ENCODE data around the gene SEPTIN3.
"Not testable (repeated sequence)": the region's sequence is repeated elsewhere in the genome, so short reads cannot be mapped to it uniquely, and the experiment has no call there.

SEPTIN3 gene

GRCh38 chr22:41943661-41944209 lies 25.5 kb upstream of the SEPTIN3 start:
- no peak for DNase-seq

- peak; percentile 92 for DNase-seq
These were observed 22.4 kb upstream of the SEPTIN3 start, which contains the start of gene CENPM for GRCh38 chr22:41946629-41947423. Gene CENPM (minus strand): TSS chr22:41947152. CDS start chr22:41947076, 76 bp downstream.

- no peak for DNase-seq
These were observed 21.7 kb upstream of the SEPTIN3 start for GRCh38 chr22:41947424-41948080.

DNA sequence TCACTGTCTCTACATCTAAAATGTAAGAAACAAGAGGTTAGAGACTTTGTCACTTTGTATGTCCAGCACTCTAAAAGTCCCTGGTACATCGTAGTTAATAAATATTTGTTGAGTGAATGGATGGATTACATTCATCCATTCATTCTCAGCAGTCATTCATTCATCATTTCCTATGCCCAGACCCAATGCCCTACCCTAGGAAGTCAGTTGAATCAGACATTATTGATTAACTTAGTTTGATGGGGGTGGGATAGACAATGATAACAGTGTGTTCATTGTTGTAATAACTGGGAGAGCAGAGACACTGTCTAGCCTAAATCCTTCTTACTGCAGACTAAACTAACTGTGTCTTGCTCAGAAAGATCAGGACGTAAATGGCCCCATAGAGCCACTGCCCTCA lies 21.1 kb upstream of the SEPTIN3 start:
- no peak for DNase-seq

DNA sequence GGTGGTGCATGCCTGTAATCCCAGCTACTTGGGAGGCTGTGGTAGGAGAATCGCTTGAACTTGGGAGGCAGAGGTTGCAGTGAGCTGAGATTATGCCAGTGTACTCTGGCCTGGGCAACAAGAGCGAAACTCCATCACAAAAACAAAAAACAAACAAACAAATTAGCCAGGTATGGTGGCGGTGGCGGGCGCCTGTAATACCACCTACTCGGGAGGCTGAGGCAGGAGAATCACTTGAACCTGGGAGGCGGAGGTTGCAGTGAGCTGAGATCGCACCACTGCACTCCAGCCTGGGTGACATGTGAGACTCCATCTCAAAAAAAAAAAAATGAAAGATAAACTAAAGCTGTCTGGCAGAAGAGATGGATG lies 20.3 kb upstream of the SEPTIN3 start:
- DNase-seq, result not testable (repeated sequence)

DNA sequence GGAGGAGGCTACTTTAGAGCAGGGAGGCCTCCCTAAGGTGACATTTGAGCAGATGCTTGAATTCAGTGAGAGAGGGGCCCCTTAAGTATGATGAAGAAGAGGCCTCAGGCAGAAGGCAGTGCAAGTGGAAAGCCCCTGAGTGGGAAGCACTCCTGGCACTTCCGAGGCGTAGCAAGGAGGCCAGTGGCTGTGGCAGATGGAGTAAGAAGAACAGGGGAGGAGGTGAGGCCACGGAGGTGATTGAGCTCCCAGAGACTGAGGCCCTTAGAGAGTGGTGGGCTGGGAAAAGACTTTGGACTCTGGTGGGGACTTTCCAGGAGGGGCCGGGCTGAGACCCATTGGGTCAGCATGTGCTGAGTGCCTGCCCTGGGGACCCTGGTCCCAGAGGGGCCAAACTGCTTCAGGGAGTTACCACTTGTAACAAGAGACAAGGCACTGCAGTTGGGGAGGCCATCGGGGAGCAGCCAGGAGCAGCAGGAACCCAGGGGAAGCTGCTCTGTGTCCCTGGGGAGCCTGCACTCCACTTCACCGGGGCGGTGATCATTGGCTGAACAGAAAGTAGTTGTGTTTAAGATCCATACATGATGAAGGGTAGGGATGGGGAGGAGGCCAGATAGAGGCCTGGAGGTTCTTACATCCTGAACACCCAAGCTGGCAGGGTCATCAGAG lies 19.8 kb upstream of the SEPTIN3 start:
- no peak for DNase-seq

DNA sequence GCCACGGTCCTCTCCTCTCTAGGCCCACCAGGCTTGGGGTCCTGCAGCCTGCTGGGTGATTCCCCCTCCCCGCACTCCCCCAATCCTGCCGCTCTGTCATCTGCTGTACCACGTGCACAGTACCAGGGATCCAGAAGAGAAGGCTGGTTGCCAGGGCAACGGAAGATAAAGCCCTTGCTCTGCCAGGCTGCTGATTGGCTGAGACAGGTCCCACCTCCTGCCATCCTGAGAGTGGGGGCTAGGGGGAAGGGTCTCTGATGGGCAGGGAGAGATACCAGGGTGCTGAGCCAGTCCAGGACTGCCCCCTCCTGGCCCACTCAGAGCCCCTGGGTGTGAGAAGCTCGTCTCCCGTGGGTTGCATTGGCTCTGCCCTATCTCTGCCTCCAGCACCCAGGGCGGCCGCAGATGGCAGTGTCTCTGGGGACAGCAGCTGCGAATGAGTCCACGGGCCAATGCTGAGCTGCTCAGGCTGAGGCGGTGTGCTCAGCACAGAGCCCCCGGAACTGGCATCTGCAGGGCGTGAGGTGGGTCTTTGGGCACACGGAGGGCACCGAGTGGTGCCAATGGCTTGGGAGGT lies 17.3 kb upstream of the SEPTIN3 start, which contains the start of gene SMIM45:
TSS of gene SMIM45 (plus strand) at position 253 of the 577 bp plus-strand sequence.
- peak; percentile 76 for DNase-seq

GRCh38 chr22:41952713-41953112 lies 16.5 kb upstream of the SEPTIN3 start:
- no peak for DNase-seq

DNA sequence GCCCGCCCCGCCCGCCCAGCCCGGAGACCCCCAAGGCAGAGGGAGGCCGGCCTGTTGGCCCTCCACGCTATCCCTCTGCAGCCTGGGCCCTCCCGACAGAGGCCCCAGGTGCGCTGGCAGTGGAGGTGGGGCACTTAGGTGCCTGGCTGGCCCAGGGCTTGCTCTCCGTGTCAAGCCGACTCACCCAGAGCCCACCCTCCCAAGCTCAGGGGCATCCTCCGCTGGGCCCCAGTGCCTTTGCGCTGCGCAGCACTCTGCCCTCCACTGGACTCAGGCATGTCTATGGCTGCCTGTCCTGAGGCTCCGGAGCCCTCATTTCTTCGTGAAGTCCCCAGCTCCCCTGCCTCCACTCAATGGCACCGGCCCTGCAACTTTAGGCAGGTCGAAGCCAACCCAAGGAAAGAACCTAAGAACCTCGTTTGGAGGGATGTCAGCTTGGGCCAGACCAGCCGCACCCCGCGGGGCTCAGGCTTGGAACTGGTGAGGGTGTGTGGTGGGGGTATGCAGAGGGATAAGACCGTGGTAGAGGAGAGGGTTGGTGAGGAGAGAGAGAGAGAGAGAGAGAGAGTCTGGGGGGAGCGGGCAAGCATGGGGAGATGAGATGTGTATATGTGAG lies 11.2 kb upstream of the SEPTIN3 start:
- no peak for DNase-seq

- DNase-seq, result no peak
These were observed 5.7 kb upstream of the SEPTIN3 start for GRCh38 chr22:41963453-41964111.

GRCh38 chr22:41964112-41964491 lies 5.1 kb upstream of the SEPTIN3 start:
- no peak for DNase-seq

DNA sequence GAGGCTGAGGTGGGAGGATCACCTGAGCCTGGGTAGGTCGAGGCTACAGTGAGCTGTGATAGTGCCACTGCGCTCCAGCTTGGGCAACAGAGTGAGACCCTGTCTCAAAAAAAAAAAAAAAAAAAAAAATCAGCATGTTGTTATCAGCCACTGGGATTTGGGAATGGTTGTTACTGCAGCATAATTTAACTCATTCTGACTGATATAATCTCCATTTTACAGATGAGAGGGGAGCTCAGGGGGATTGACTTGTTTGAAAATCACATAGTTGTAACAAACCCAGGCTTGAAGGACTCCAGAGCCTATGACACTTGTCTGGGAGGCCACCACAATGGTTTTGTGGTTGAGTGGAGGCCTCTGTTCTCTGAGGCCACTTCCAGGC lies 3.0 kb upstream of the SEPTIN3 start:
- no peak for DNase-seq

GRCh38 chr22:41966607-41967240 lies 2.5 kb upstream of the SEPTIN3 start:
- no peak for DNase-seq

DNA sequence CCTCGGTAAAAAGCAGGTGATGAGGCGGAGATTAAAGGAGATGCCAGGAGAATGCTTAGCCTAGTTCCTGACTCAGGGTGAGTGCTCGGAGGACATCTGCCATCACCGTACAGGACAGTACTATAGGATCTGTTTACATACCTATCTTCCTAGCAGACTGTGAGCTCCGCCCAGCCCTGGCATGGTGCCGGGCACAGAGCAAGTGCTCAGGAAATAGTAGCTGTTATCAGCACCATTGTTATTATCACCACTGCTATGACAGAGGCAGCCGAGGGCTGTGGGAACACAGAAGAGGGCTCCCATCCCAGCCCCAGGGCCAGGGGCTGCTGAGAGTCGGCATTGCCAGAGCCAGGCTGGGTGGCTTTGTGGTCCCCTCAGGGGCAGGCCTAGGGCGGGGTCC lies 642 bp upstream of the SEPTIN3 start:
- no peak for DNase-seq

DNA sequence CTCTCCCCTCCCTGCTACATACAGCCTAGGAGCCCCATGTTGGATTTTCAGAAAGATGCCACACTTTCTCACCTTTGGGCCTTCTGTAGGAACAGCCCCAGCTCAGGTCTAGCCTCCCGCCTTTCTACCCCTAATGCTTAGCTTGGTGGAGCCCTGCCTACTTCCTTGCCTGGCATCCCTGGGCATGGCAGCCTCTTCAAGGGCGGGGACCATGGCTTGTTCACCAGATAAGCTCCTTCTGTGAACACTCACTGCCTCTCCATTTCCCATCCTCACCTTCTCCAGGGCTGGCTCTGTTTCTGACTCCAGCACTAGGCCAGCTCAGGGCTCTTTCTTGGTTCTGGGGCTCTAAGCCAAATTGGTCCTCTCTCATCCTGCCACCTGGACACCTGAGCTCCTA lies 1.4 kb downstream of the SEPTIN3 start:
- DNase-seq, result no peak

DNA sequence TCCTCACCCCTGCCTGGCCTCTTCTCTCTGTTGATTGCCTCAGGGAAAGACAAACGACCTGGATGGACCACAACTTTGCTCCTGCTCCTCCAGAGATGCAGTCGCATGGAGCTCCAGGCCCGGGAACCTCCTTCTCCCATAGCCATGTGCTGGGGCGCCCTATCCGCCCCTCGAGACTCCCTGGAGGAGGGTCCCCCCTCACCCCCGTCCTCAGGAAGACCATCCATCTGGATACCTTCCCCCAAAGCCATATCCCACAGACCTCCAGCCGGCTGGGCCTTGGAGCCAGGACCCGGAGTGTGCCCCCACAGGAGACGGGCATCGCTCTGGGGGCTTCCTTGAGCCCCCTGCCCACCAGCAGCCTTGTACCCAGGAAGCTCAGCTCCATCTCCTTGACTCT lies 2.2 kb downstream of the SEPTIN3 start:
- DNase-seq, result no peak

GRCh38 chr22:41974691-41975290 lies 5.5 kb downstream of the SEPTIN3 start:
- no peak for DNase-seq

- DNase-seq, result no peak
These were observed 6.2 kb downstream of the SEPTIN3 start for GRCh38 chr22:41975299-41976069.

DNA sequence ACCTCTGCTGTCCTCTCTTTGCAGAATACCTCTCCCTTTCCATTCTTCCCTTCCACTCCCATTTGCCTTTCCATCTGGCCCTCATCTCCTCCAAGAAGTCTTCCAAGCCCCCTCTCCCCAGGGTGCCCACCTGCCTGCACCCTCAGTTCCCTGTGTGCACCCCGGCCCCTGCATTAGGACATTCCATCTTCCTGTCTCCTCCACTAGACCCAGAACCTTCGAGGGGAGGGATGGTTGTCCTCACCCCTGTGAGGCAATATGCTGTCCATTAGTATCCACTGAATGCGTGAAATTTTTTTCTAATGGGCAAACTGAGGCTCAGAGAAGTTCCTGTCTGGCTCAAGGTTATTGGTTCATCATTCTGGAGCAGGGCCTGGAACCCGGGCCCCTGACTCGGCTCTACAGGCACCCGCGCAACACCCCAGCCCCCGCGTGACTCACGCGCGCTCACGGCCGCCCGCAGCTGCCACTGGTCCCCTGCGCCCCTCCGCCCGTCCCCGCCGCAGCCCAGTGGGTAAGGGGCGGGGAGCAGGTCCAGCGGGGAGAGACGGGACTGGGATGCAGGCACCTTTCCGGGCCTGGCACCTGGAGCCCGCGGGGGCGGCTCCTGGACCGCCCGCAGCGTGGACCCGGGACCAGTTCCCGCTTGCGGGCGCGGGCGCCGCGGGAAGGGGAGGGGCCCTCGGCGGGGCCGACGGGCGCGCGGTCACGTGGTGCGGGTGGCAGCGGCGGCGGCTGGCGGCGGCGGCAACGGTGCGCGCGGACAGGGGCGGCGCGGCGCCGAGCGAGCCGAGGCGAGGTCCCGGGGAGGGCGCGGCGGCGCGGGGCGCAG lies 7.0 kb downstream of the SEPTIN3 start:
- peak; percentile 9 for DNase-seq

Measured in NCI-H2227 treated with DMSO at 0.1 percent for 48 hours (cell line).